Transverse colon (tissue), 4 donors: Measurements from ENCODE around the gene DAB2IP.

Source experiments
- EP300 ChIP-seq: sonication (generic); formaldehyde crosslinking; IDR thresholded peaks from one replicate; pipeline ENCODE4 v1.6.1; 2017; ENCODE audit warnings: antibody characterized with exemption, low read depth
- POLR2A ChIP-seq: fragments of 450-650 bp; IDR thresholded peaks from one replicate; pipeline ENCODE4 v1.6.1; 2016; ENCODE audit warnings: antibody characterized with exemption, mild to moderate bottlenecking, moderate library complexity
- POLR2AphosphoS5 ChIP-seq, 3 donors: sonication (generic); formaldehyde crosslinking; IDR thresholded peaks; one replicate each; pipeline ENCODE4 v1.6.1; 2016; ENCODE audit warnings: antibody characterized with exemption in 3 of 3
- TF ChIP-seq, protein P1 (sequence below), 5 experiments: fragments of 200-600 bp in 3 of 5; fragments of 450-650 bp in 2 of 5; sonication (generic) in 3 of 5; IDR thresholded peaks; 1 replicate in 2 of 5; 2 replicates in 3 of 5; pipeline ENCODE4 v1.5.1; 2016 to 2017; ENCODE audit warnings: antibody characterized with exemption in 5 of 5, inconsistent platforms in 3 of 5, mild to moderate bottlenecking in 2 of 5, moderate library complexity in 1 of 5

DNA sequence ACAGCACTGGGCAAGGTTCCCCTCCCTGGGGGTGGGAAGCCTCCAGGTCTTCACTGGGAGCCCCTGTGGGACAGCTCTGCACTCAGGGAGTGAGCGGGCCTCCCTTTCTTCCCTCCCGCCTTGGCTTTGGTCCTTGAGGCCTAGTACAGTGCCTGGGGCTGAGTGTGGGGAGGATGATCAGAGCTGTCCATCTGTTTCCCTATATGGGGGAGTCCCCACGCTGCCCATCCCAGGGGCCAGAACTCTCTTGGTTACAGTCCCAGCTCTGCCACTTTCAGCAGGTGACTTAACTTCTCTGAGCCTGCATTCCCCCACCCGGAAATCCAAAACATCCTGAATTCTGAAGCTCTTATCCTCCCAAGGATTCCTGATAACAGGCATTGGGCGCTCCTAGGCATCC is 42.6 kb downstream of the DAB2IP start:
- TF ChIP-seq, protein P1, sequence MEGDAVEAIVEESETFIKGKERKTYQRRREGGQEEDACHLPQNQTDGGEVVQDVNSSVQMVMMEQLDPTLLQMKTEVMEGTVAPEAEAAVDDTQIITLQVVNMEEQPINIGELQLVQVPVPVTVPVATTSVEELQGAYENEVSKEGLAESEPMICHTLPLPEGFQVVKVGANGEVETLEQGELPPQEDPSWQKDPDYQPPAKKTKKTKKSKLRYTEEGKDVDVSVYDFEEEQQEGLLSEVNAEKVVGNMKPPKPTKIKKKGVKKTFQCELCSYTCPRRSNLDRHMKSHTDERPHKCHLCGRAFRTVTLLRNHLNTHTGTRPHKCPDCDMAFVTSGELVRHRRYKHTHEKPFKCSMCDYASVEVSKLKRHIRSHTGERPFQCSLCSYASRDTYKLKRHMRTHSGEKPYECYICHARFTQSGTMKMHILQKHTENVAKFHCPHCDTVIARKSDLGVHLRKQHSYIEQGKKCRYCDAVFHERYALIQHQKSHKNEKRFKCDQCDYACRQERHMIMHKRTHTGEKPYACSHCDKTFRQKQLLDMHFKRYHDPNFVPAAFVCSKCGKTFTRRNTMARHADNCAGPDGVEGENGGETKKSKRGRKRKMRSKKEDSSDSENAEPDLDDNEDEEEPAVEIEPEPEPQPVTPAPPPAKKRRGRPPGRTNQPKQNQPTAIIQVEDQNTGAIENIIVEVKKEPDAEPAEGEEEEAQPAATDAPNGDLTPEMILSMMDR (IDR thresholded peaks at IDR 0.05) = no peak
- no peak for TF ChIP-seq POLR2A
- TF ChIP-seq POLR2AphosphoS5 (IDR thresholded peaks at IDR 0.05) = no peak
- no peak for TF ChIP-seq EP300
